GM12878 (cell line): ENCODE results near the gene SCAP. TPM values are rescaled to one million over a fixed set of nuclear protein-coding genes. Genes with fewer than 3 reads are reported as not detected.
A peak's percentile ranks its signal among the peaks of the same experiment; 100 is the strongest.

Experiments used
- ATAC-seq: fragments of 200-7000 bp; cut with Tn5 transposase; 3 replicates; pipeline ENCODE4 v1.9.1; 2020; ENCODE audit warnings: mild to moderate bottlenecking, moderate library complexity
- BruUV-seq: library from RNA; stranded (reverse); fragments of 400-500 nt; replicated peaks from 2 replicates; lab custom pipeline; 2021; lab: Mats Ljungman, UMichigan
- CTCF ChIA-PET: fragments of 300-600 bp; sonication (Branson Sonifier 250); formaldehyde crosslinking; extraction: SDS; loops from one replicate; lab custom pipeline; 2021; ENCODE audit warnings: inconsistent platforms; lab: Yijun Ruan, JAX
- POLR2A ChIA-PET: fragments of 350-600 bp; formaldehyde crosslinking; extraction: SDS; loops from one replicate; lab custom pipeline; 2021; ENCODE audit warnings: inconsistent platforms; lab: Charles Lee
- RAD21 ChIA-PET: fragments of 300-600 bp; sonication (Branson Sonifier 250); formaldehyde crosslinking; loops from one replicate; lab custom pipeline; 2023; ENCODE audit warnings: antibody characterized with exemption; ENCODE audit not compliant: unreplicated experiment; lab: Charles Lee
- SMC1A ChIA-PET: fragments of 300-600 bp; sonication (Branson Sonifier 250); formaldehyde crosslinking; loops from one replicate; lab custom pipeline; 2023; ENCODE audit not compliant: unreplicated experiment, uncharacterized antibody; lab: Charles Lee
- DNase-seq: peaks from one replicate; pipeline ENCODE4 v3.0.0-alpha.2; 2011; ENCODE audit warnings: low read depth, low spot score
- FAIRE-seq: peaks from 3 replicates; lab custom pipeline; 2011; peaks lifted over from hg19 to GRCh38; lab: Jason Lieb, UNC
- H2AFZ ChIP-seq: 2 replicates; pipeline ENCODE4 v1.6.0; 2011; ENCODE audit warnings: low read depth, low read length, control low read depth; ENCODE audit not compliant: control insufficient read depth
- H3K27ac ChIP-seq: 2 replicates; pipeline ENCODE4 v1.5.1; 2011; ENCODE audit warnings: control low read depth; ENCODE audit not compliant: control insufficient read depth, insufficient read depth
- H3K27me3 ChIP-seq, 2 experiments: replicated peaks in 1 of 2; 2 replicates each; pipeline versions ENCODE4 v1.6.0 to v1.6.1; 2011; ENCODE audit warnings: low read length in 1 of 2; ENCODE audit not compliant: control insufficient read depth in 2 of 2, insufficient read depth in 2 of 2
- H3K36me3 ChIP-seq, 2 experiments: 2 replicates each; pipeline ENCODE4 v1.5.1; 2011; ENCODE audit warnings: low read length in 1 of 2; ENCODE audit not compliant: control insufficient read depth in 2 of 2, insufficient read depth in 2 of 2
- H3K4me1 ChIP-seq: 2 replicates; pipeline ENCODE4 v1.6.1; 2011; ENCODE audit warnings: mild to moderate bottlenecking, low read length, moderate library complexity, mixed read lengths; ENCODE audit not compliant: control insufficient read depth, insufficient read depth
- H3K4me2 ChIP-seq: 2 replicates; pipeline ENCODE4 v1.6.0; 2011; ENCODE audit warnings: control low read depth; ENCODE audit not compliant: control insufficient read depth, insufficient read depth
- H3K4me3 ChIP-seq: fragments of 200-600 bp; sonication (generic); 2 replicates; pipeline ENCODE4 v1.5.1; 2016
- H3K79me2 ChIP-seq: 2 replicates; pipeline ENCODE4 v1.6.0; 2011; ENCODE audit warnings: low read length; ENCODE audit not compliant: control insufficient read depth, insufficient read depth
- H3K9ac ChIP-seq: 2 replicates; pipeline ENCODE4 v1.8.0; 2011; ENCODE audit warnings: low read length, control low read depth, mixed read lengths; ENCODE audit not compliant: control insufficient read depth, insufficient read depth
- H3K9me3 ChIP-seq: replicated peaks from 3 replicates; pipeline ENCODE4 v1.5.1; 2011; ENCODE audit warnings: mild to moderate bottlenecking, low read length; ENCODE audit not compliant: control insufficient read depth, insufficient read depth
- H4K20me1 ChIP-seq: 2 replicates; pipeline ENCODE4 v1.6.0; 2011; ENCODE audit not compliant: control insufficient read depth, insufficient read depth
- CBX3 ChIP-seq: fragments of 200-600 bp; sonication (generic); IDR thresholded peaks from 2 replicates; pipeline ENCODE4 v1.6.1; 2016; ENCODE audit warnings: low read depth, borderline replicate concordance
- CHD4 ChIP-seq: fragments of 200-600 bp; sonication (generic); IDR thresholded peaks from 2 replicates; pipeline ENCODE4 v1.6.1; 2016; ENCODE audit warnings: mild to moderate bottlenecking
- CREM ChIP-seq: IDR thresholded peaks from 2 replicates; pipeline ENCODE4 v1.6.1; 2014; ENCODE audit warnings: antibody characterized with exemption, low read depth
- GATAD2B ChIP-seq: fragments of 450-650 bp; conservative IDR thresholded peaks from 2 replicates; pipeline ENCODE4 v1.6.1; 2017; ENCODE audit warnings: low read depth, mild to moderate bottlenecking, moderate library complexity
- HDAC6 ChIP-seq: fragments of 200-600 bp; sonication (generic); IDR thresholded peaks from one replicate; pipeline ENCODE4 v1.8.0; 2017; ENCODE audit warnings: antibody characterized with exemption; ENCODE audit not compliant: unreplicated experiment
- POLR2A ChIP-seq: IDR thresholded peaks from 2 replicates; pipeline ENCODE4 v1.6.1; 2011; ENCODE audit warnings: low read depth, mild to moderate bottlenecking, low read length
- POLR2AphosphoS5 ChIP-seq: IDR thresholded peaks from 2 replicates; pipeline ENCODE4 v1.6.1; 2011; ENCODE audit warnings: mild to moderate bottlenecking, low read length, inconsistent platforms
- RBBP5 ChIP-seq: fragments of 200-600 bp; sonication (generic); conservative IDR thresholded peaks from 2 replicates; pipeline ENCODE4 v1.6.1; 2016
- RCOR1 ChIP-seq: conservative IDR thresholded peaks from 2 replicates; pipeline ENCODE4 v1.6.1; 2012; ENCODE audit warnings: low read depth, low read length, improper control_type of control experiment
- SMARCA5 ChIP-seq: fragments of 450-650 bp; IDR thresholded peaks from 2 replicates; pipeline ENCODE4 v1.6.1; 2017; ENCODE audit warnings: mild to moderate bottlenecking
- SRF ChIP-seq, 2 experiments: IDR thresholded peaks; 2 replicates each; pipeline ENCODE4 v1.6.1; 2011; ENCODE audit warnings: low read depth in 2 of 2, low read length in 2 of 2, mild to moderate bottlenecking in 1 of 2, moderate library complexity in 1 of 2
- SUPT20H ChIP-seq: IDR thresholded peaks from 2 replicates; pipeline ENCODE4 v1.6.1; 2011; ENCODE audit warnings: low read depth, mild to moderate bottlenecking, low read length, moderate library complexity, borderline replicate concordance; ENCODE audit not compliant: control insufficient read depth
- ZNF384 ChIP-seq: IDR thresholded peaks from 2 replicates; pipeline ENCODE4 v1.6.1; 2012; ENCODE audit warnings: low read depth, mild to moderate bottlenecking, low read length, improper control_type of control experiment, borderline replicate concordance
- whole genome bisulfite sequencing: methylation state at CpG from one replicate; pipeline ENCODE4 v1.1.6; 2016; ENCODE audit warnings: low lambda C conversion rate; ENCODE audit not compliant: insufficient replicate concordance, insufficient coverage; ENCODE audit errors: missing lambda C conversion rate; 5-methylcytosine and 5-hydroxymethylcytosine counted together
- in situ Hi-C: fragments of 300-500 bp; cut with MboI; formaldehyde crosslinking; loops from 9 replicates; pipeline ENCODE4 v1.14.3; 2018; ENCODE audit warnings: mixed read lengths
- intact Hi-C: fragments of 100-400 bp; cut with micrococcal nuclease; formaldehyde crosslinking; loops from one replicate; pipeline ENCODE4 v1.14.2; 2022; ENCODE audit not compliant: unreplicated experiment
- polyA plus RNA-seq, 11 experiments: library from polyadenylated mRNA; depleted of rRNA in 4 of 11; unstranded in 6 of 11; stranded (reverse) in 5 of 11; fragments of >200 nt; fragmentation: Nextera tagmentation in 4 of 11; fragmentation: Illumina TruSeq in 1 of 11; extraction: Ambion mirVana in 4 of 11; extraction: Trizol in 1 of 11; gene quantifications; 1 replicate in 1 of 11; 2 replicates in 10 of 11; pipeline versions ENCODE4 v1.2.1 to v1.2.3, GENCODE V29; 2011 to 2016; ENCODE audit warnings: inconsistent platforms in 2 of 11, missing spikeins in 2 of 11, low read depth in 1 of 11
- total RNA-seq, 4 experiments: library from RNA; depleted of rRNA in 3 of 4; stranded (reverse); fragments of >200 nt in 3 of 4; fragmentation: Illumina TruSeq in 1 of 4; extraction: Trizol in 1 of 4; gene quantifications; 2 replicates each; pipeline versions ENCODE4 v1.2.1 to v1.2.3, GENCODE V29; 2013 to 2021
- TF ChIP-seq, protein P1 (sequence below): IDR thresholded peaks from 2 replicates; pipeline ENCODE4 v1.6.1; 2012; ENCODE audit warnings: low read depth, low read length, improper control_type of control experiment
- TF ChIP-seq, protein P2 (sequence below): fragments of 450-650 bp; formaldehyde crosslinking; IDR thresholded peaks from 2 replicates; pipeline ENCODE4 v1.4.0; 2020; ENCODE audit warnings: mild to moderate bottlenecking, moderate library complexity
- TF ChIP-seq, protein P3 (sequence below): IDR thresholded peaks from 2 replicates; pipeline ENCODE4 v1.6.1; 2011; ENCODE audit warnings: borderline replicate concordance, low read depth, mild to moderate bottlenecking, moderate library complexity, mixed read lengths, low read length; ENCODE audit not compliant: insufficient read depth; ENCODE audit errors: extremely low read length

The SCAP gene
- total and polyA plus RNA-seq, 10 of the 15 experiments (the other 5 are each of a cell fraction or from before 2014, with no cell fraction given), result 1.5 to 64.1 (median 27.9) TPM

DNA sequence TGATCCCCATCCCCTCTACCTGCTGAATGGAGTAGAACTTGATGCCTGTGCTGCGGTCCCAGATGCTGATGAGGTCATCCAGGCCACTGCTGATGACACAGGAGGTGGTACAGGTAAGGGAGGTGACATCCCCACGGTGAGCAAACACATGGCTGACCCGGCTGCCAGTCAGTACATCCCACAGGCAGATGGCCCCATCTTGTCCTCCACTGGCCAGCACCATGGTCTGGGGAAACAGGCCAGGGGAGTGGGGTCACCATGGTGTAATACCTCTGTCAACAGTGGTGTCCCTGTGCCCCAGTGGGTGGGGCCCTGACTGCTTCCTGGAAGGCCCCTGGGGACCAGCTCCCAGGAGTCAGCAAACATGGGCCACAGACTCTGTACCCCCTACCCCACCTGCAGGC, 61.6 kb downstream of the SCAP start:
- ATAC-seq (no peak), DNase-seq (no peak), FAIRE-seq (no peak)
- Histone ChIP-seq H4K20me1 (no peaks in the 10 kb centered on the region), H3K27ac (no peak overlapping the region), H2AFZ (no peak overlapping the region), H3K9me3 (no peaks in the 10 kb centered on the region), H3K79me2 (no peaks in the 10 kb centered on the region), H3K9ac (no peak overlapping the region), H3K36me3 (peaks cover 10 to 54% of the 10 kb centered on the region in 2 experiments), H3K4me3 (no peak overlapping the region), H3K27me3 (no peaks in the 10 kb centered on the region), H3K4me2 (no peak overlapping the region), H3K4me1 (no peaks in the 10 kb centered on the region)
- TF ChIP-seq CBX3, result no peak
- TF ChIP-seq, protein P1, sequence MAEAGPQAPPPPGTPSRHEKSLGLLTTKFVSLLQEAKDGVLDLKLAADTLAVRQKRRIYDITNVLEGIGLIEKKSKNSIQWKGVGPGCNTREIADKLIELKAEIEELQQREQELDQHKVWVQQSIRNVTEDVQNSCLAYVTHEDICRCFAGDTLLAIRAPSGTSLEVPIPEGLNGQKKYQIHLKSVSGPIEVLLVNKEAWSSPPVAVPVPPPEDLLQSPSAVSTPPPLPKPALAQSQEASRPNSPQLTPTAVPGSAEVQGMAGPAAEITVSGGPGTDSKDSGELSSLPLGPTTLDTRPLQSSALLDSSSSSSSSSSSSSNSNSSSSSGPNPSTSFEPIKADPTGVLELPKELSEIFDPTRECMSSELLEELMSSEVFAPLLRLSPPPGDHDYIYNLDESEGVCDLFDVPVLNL, result no peak
- TF ChIP-seq SMARCA5, result no peak
- no peak for TF ChIP-seq GATAD2B
- TF ChIP-seq HDAC6, result no peak
- no peak for TF ChIP-seq RBBP5
- peak; percentile 60; the same call in 1 of the 2 replicates for TF ChIP-seq POLR2A
- no peak for TF ChIP-seq ZNF384
- TF ChIP-seq POLR2AphosphoS5, result peak; percentile 17; the same call in 1 of the 2 replicates
- TF ChIP-seq, protein P2, sequence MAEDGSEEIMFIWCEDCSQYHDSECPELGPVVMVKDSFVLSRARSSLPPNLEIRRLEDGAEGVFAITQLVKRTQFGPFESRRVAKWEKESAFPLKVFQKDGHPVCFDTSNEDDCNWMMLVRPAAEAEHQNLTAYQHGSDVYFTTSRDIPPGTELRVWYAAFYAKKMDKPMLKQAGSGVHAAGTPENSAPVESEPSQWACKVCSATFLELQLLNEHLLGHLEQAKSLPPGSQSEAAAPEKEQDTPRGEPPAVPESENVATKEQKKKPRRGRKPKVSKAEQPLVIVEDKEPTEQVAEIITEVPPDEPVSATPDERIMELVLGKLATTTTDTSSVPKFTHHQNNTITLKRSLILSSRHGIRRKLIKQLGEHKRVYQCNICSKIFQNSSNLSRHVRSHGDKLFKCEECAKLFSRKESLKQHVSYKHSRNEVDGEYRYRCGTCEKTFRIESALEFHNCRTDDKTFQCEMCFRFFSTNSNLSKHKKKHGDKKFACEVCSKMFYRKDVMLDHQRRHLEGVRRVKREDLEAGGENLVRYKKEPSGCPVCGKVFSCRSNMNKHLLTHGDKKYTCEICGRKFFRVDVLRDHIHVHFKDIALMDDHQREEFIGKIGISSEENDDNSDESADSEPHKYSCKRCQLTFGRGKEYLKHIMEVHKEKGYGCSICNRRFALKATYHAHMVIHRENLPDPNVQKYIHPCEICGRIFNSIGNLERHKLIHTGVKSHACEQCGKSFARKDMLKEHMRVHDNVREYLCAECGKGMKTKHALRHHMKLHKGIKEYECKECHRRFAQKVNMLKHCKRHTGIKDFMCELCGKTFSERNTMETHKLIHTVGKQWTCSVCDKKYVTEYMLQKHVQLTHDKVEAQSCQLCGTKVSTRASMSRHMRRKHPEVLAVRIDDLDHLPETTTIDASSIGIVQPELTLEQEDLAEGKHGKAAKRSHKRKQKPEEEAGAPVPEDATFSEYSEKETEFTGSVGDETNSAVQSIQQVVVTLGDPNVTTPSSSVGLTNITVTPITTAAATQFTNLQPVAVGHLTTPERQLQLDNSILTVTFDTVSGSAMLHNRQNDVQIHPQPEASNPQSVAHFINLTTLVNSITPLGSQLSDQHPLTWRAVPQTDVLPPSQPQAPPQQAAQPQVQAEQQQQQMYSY (CRISPR knock-in tag), result no peak
- no peak for TF ChIP-seq SRF (IDR thresholded peaks at IDR 0.05; ENCODE audit: low read depth in 2 of 2, low read length in 2 of 2)
- TF ChIP-seq, protein P3, sequence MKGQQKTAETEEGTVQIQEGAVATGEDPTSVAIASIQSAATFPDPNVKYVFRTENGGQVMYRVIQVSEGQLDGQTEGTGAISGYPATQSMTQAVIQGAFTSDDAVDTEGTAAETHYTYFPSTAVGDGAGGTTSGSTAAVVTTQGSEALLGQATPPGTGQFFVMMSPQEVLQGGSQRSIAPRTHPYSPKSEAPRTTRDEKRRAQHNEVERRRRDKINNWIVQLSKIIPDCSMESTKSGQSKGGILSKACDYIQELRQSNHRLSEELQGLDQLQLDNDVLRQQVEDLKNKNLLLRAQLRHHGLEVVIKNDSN, result no peak
- no peak for TF ChIP-seq RCOR1
- TF ChIP-seq CHD4, result no peak
- TF ChIP-seq CREM, result no peak
- no peak for TF ChIP-seq SUPT20H
- 93% methylated on average over 3 of the region's 3 CpGs for WGBS
- BruUV-seq, result no TSS peak
- ChIA-PET SMC1A (interaction anchor here (0.6 kb wide), 1 partner anchor 128 kb away, joined by 4 read pairs; no protein-coding TSS in a partner anchor), RAD21 (no interaction called here), POLR2A (no interaction called here), CTCF (interaction anchor here (2.3 kb wide), 1 partner anchor 7 kb away, joined by 7 read pairs; no protein-coding TSS in a partner anchor)
- intact Hi-C loops, result no loop called here
- in situ Hi-C loops, result no loop called here
